Effector CD4-positive, alpha-beta T cell (primary cell): ENCODE measurements around the gene RAE1.

ENCODE experiments used
- DNase-seq: peaks from one replicate; pipeline ENCODE4 v3.0.0-alpha.2; 2020
- total RNA-seq: gene quantifications from one replicate; lab custom pipeline; 2026; lab: John Stamatoyannopoulos, UW

RAE1 gene, protein sequence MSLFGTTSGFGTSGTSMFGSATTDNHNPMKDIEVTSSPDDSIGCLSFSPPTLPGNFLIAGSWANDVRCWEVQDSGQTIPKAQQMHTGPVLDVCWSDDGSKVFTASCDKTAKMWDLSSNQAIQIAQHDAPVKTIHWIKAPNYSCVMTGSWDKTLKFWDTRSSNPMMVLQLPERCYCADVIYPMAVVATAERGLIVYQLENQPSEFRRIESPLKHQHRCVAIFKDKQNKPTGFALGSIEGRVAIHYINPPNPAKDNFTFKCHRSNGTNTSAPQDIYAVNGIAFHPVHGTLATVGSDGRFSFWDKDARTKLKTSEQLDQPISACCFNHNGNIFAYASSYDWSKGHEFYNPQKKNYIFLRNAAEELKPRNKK
- 49.7 reads per million, percentile 68 among the genes with 10 or more reads in this experiment for total RNA-seq

DNA sequence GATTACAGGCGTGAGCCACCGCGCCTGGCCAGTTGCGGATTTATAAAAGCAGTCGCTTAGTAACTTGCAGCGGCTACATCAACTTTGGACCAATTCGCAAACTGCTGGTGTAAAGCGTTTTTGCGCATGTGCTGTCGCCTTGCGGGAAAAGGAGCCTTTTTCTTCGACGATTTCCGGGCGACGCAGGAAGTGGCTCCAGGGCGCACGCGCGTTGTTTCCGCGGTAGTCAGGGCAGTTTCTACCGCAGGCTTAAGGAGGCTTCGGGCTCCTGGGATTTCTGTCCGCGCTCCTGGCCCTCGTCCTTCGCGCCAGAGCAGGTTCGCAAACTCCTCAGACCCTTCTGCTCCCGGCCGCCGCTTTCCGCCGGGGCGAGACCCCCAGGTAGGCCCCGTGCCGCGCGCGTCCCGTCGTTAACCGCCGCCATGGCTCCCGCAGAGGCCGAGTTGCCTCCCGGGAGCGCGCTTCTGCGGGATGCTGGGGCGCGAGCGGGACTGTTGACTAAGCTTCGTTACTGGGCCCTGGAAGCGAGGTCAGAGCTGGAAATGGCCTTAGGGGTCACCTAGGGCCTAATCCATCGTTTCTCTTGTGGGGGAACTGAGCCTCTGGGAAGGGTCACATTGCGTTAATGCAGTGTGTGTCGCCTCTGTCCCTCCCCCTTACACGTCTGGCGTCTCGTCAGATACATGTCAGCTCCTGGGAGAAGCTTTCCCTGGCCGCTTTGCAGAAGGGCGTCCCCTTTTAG, at the start of gene RAE1:
RAE1 (plus strand) TSS at position 214 of the 742 bp plus-strand sequence. CDS start 2,784 bp downstream, outside the sequence.
- DNase-seq = peak; percentile 91

DNA sequence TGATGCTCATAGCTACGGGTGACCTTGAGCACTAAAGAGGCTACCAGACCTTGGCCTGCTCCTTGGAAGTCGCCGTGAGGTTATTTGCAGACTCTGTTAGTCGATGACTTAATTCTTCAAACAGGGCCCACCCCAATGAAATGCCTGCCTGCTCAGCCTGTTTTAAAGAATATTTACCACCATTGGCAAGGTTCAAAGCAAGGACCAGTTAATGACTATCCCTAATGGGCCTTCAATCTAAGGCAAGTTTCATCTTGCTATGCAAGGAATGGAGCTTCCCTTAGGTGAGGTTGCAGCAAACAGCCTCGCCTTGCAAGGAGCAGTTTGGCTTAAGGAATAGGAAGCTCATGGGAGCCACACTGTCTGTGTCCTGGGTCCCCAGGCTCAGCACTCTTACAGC, 44.3 kb upstream of the RAE1 start:
- no peak for DNase-seq

DNA sequence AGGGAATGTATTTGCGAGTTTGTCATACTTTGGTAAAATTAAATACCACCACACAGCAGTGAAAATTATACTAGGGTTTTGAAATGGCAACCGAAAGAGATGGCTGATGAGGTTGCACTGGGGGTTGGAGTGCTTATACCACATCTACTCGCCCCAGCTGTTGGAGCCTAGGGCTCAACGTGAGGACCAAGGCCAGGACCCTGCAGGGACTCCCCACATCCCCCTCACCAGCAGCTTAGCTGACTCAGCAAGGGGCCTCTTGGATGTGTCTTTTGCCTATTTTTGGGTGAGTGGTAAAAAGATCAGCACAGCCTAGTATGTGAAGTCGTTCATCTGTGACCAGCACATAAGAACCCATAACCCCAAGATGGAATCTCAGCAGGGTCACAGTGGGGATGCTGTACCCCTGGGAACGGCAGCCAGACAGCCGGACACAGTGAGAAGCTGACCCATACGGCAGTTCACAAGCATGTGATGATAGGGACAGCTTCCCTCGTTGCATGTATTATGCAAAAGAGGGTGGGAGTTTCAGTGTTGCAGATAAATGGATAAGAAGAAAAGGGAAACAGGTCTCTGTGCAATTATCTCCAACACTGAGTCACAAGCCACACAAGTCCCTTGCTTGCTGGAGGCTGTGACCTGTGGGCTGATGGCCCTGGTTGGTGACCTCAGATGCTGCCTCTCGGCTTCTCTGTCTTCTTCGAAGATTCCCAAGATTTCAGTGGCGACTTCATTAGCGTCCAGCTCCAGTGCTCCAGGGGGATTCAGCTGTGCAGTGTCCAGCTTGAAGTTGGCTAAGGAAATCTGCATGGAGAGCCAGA, 42.4 kb upstream of the RAE1 start:
- DNase-seq = no peak

GRCh38 chr20:57309544-57310115, 41.4 kb upstream of the RAE1 start:
- no peak for DNase-seq

DNA sequence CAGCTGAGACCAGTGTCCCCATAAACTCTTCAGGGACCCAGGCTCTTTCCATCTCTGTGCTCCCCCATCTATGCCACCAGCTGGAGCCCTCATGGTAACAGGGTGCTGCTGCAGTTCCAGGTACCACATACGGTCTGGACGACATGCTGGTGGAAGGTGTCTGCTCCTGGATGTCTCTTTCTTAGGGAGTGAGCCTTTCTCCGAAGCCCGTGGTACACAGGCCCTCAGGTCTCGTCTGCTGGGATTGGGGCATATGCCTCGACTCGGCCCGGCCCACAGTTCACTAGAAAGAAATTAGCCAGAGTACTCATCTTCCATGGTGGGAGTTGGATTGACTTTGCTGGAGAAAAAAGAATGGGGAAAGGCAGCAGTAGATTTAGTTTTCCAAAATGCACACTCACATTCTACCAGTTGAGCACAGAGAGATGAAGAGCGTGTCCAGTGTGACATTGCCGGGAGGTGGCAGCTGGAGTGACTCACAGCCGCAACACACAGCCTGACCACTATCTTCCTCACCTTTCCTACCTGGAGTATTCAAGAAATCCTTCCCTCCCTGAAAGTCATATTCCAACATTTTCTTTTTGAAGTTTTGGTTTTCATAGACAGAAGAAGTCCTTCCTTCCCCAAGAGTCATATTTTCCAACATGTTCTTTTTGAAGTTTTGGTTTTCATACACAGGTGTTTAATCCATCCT, 40.1 kb upstream of the RAE1 start:
- DNase-seq = no peak

DNA sequence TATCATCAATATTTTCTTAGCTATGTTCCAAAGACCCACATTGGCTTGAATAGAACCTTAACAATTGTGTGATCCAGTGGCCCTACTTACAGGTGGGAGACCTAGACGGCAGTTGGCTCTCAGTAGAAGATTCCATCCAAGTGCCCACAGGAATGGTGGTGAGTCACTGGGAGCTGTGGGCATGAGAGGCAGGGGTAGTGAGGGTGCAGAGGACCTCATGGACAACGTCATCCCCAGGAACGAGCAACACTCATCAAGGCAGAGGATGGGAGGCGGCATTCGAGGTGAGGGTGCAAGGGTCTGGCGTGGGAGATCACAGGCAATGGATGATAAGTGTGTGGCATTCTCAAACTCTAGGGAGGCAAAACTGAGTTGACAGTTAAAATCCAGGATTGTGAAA, 38.9 kb upstream of the RAE1 start:
- no peak for DNase-seq

GRCh38 chr20:57313230-57313629, 37.8 kb upstream of the RAE1 start:
- DNase-seq = no peak

GRCh38 chr20:57313951-57314350, 37.1 kb upstream of the RAE1 start:
- no peak for DNase-seq

GRCh38 chr20:57315083-57315975, 35.7 kb upstream of the RAE1 start:
- no peak for DNase-seq

DNA sequence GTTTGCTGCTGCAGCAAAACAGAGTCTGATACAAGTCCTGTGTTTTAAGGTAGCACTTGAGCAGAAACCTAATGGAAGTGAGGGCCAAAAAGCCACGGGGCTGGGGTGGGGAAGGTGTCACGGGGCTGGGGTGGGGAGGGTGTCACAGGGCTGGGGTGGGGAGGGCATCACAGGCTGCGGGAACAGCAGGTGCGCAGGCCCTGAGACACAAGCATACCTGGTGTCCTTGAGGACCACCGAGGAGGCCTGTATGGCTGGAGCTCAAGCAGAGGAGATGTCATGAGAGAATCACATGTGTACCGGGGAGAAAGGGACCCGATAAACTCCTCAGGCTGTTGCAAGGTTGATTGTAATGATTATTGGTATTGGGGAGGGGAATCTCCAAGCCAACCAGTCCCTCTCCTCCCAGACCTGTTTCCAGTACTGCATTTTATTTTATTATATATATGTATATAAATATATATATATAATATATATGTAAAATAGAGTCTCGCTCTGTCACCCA, 35.0 kb upstream of the RAE1 start:
- no peak for DNase-seq

DNA sequence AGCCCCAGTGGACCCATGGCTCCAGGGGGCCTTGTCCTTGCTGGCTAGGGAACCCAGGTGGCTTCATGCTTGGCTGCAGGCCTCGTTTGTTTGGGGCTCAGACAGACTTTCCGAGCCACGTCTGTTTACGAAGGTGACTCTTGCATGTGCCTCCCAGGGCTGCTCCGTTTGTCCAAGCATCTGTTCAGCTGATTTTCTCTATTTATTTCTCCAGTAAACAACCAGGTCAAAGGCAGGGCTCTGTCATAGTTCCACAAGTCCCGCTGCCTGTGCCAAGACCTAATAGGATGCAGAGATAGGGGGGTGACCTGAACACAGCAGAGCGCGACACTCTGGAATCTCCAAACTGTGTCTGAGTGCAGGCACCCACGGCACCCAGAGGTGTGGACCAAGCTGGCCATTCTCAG, 34.3 kb upstream of the RAE1 start:
- DNase-seq = no peak

DNA sequence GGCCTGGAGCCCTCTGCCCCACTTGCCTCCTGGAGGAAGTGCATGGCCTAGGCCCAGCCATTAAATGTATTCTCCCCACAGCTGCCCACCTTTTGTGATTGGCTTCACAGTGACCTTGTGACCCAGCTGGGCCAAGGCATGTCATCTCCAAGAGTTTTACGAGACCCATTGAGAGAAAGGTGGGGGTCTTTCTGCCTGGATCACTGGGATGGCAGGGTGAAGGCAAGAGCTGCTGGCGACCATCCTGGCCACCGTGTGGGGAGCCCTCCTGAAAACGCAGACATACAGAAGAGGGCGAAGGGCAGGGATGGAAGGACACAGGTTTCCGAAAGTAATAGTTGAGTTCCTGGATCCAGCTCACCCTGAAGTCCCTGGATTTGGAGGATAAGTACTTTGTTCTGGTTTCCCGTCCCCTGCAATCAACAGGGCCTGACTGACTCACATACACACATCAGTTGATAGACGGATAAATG, 33.7 kb upstream of the RAE1 start:
- no peak for DNase-seq

DNA sequence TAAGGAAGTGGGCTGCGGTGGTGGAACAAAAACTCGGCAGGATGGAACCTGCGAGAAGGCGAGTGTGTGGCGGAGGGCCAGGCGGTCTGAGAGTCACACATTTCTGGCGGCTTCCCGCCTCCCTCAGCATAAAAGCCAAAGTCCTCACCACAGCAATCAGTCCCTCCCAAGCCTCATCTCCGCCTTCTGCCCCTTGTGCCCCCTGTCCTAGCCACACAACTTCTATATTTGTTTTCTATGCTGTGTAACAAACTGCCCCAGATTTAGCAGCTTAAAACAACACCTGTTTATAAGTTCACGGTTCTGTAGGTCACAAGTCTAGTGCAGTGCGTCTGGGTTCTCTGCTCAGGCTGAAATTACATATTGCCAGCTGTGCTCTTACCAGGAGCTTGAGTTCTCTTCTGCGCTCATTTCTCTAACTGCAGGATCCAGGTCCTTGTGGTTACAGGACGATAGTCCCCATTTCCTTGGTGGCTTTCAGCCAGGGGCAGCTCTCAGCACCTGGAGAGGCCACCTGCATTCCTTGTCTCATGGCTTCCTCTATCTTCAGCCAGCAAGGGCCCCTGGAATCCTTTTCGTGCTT, 33.2 kb upstream of the RAE1 start:
- no peak for DNase-seq

DNA sequence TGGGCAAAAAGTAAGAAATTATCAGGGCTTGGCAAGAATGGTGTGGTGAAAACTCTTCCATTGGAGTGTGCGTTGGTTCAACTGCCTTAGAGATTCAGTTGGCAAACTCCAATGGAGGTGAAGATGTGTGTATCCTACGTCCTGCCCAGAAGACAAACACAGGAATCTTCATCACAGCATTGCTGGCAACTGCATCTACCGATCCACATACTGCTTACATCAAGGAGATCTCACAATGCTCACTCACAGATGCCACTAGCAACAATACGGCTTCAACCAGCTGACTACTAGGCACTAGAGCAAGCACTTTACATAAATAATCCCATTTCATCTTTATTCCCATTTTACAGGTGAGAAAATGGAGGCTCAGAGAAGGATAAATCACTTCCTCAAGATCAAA, 31.5 kb upstream of the RAE1 start:
- no peak for DNase-seq

DNA sequence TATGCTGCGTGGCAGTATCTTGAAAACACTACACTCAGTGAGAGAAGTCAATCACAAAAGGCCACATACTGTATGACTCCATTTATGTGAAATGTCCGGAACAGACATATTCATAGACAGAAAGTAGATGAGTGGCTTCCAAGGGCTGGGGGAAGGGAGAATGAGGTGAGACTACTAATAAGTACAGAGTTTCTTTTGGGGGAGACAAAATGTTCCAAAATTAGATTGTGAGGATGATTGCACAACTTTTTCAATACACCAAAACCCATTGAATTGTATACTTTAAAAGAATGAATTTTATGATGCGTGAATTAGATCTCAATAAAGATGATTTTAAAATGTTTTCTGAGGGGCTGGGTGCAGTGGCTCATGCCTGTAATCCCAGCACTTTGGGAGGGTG, 30.7 kb upstream of the RAE1 start:
- no peak for DNase-seq

- no peak for DNase-seq
These were observed 29.9 kb upstream of the RAE1 start for GRCh38 chr20:57321142-57321541.

GRCh38 chr20:57322476-57322875, 28.6 kb upstream of the RAE1 start:
- DNase-seq = no peak

GRCh38 chr20:57323034-57323433, 28.0 kb upstream of the RAE1 start:
- DNase-seq = no peak

GRCh38 chr20:57325632-57326356, 25.3 kb upstream of the RAE1 start:
- DNase-seq = no peak
